GM18507 (cell line): ENCODE data around the gene MYLK.

Source experiments
- DNase-seq: peaks from one replicate; pipeline ENCODE4 v3.0.0; 2011; ENCODE audit warnings: low read depth; ENCODE audit not compliant: insufficient read length; ENCODE audit errors: extremely low spot score
- FAIRE-seq: peaks from 2 replicates; lab custom pipeline; 2011; peaks lifted over from hg19 to GRCh38; lab: Jason Lieb, UNC

MYLK gene

GRCh38 chr3:123641505-123641904 lies 242.6 kb downstream of the MYLK start:
- DNase-seq, result no peak
- no peak for FAIRE-seq

- FAIRE-seq, result no peak
- DNase-seq, result no peak
These were observed 243.2 kb downstream of the MYLK start for GRCh38 chr3:123640740-123641462.

GRCh38 chr3:123640311-123640710 lies 243.8 kb downstream of the MYLK start:
- FAIRE-seq (no peak), DNase-seq (no peak)

GRCh38 chr3:123638936-123639689 lies 245.0 kb downstream of the MYLK start:
- no peak for FAIRE-seq
- no peak for DNase-seq

GRCh38 chr3:123637841-123638240 lies 246.3 kb downstream of the MYLK start:
- FAIRE-seq, result no peak
- no peak for DNase-seq

- FAIRE-seq (no peak), DNase-seq (no peak)
These were observed 247.0 kb downstream of the MYLK start for GRCh38 chr3:123637131-123637530.

GRCh38 chr3:123636431-123636841 lies 247.7 kb downstream of the MYLK start:
- DNase-seq (no peak), FAIRE-seq (no peak)

GRCh38 chr3:123635717-123636116 lies 248.4 kb downstream of the MYLK start:
- DNase-seq, result no peak
- no peak for FAIRE-seq

- DNase-seq (no peak), FAIRE-seq (no peak)
These were observed 248.9 kb downstream of the MYLK start for GRCh38 chr3:123635217-123635616.

- DNase-seq, result no peak
- FAIRE-seq, result no peak
These were observed 249.7 kb downstream of the MYLK start for GRCh38 chr3:123634149-123635051.

GRCh38 chr3:123633530-123633929 lies 250.6 kb downstream of the MYLK start:
- DNase-seq (no peak), FAIRE-seq (no peak)

GRCh38 chr3:123632161-123632655 lies 251.9 kb downstream of the MYLK start:
- FAIRE-seq (no peak), DNase-seq (no peak)

- DNase-seq (no peak), FAIRE-seq (no peak)
These were observed 254.4 kb downstream of the MYLK start for GRCh38 chr3:123629747-123630047.

- FAIRE-seq, result no peak
- DNase-seq, result no peak
These were observed 255.0 kb downstream of the MYLK start for GRCh38 chr3:123628996-123629746.

- DNase-seq, result no peak
- no peak for FAIRE-seq
These were observed 256.2 kb downstream of the MYLK start for GRCh38 chr3:123627673-123628670.

GRCh38 chr3:123626881-123627280 lies 257.3 kb downstream of the MYLK start:
- FAIRE-seq (no peak), DNase-seq (no peak)

GRCh38 chr3:123624302-123624701 lies 259.8 kb downstream of the MYLK start:
- no peak for FAIRE-seq
- DNase-seq, result no peak

- FAIRE-seq (no peak), DNase-seq (no peak)
These were observed 260.7 kb downstream of the MYLK start for GRCh38 chr3:123623346-123623880.
